Neural crest cell (in vitro differentiated cells): ENCODE data around the gene CWC22. TPM values are rescaled to one million over a fixed set of nuclear protein-coding genes. Genes with fewer than 3 reads are reported as not detected.

Experiments
- DNase-seq: peaks from one replicate; pipeline ENCODE4 v3.0.0; 2021; ENCODE audit warnings: low read depth, mixed read lengths, low spot score
- H3K27ac Mint-ChIP-seq: one replicate; pipeline ENCODE4 v1.8.0; 2021; ENCODE audit warnings: mild to moderate bottlenecking, mixed read lengths; ENCODE audit not compliant: unreplicated experiment
- H3K27me3 Mint-ChIP-seq: 2 replicates; pipeline ENCODE4 v1.8.0; 2021; ENCODE audit warnings: low read depth, mild to moderate bottlenecking, mixed read lengths
- H3K36me3 Mint-ChIP-seq: 2 replicates; pipeline ENCODE4 v1.8.0; 2021; ENCODE audit warnings: low read depth, mild to moderate bottlenecking, mixed read lengths
- H3K4me1 Mint-ChIP-seq: 2 replicates; pipeline ENCODE4 v1.8.0; 2021; ENCODE audit warnings: mixed read lengths
- H3K4me3 Mint-ChIP-seq: one replicate; pipeline ENCODE4 v1.8.0; 2021; ENCODE audit warnings: mild to moderate bottlenecking, mixed read lengths
- H3K9me3 Mint-ChIP-seq: 2 replicates; pipeline ENCODE4 v1.8.0; 2021; ENCODE audit warnings: mixed read lengths
- total RNA-seq: library from RNA; stranded (reverse); gene quantifications from 2 replicates; pipeline ENCODE4 v1.2.1, GENCODE V29; 2021
- TF ChIP-seq, protein P1 (sequence below): fragments of 200-600 bp; sonication (generic); conservative IDR thresholded peaks from 2 replicates; pipeline ENCODE4 v1.5.0; 2021; ENCODE audit warnings: antibody characterized with exemption, mild to moderate bottlenecking

The CWC22 gene
- total RNA-seq, 1 donor from 2014 or later, result 25.8 TPM

DNA sequence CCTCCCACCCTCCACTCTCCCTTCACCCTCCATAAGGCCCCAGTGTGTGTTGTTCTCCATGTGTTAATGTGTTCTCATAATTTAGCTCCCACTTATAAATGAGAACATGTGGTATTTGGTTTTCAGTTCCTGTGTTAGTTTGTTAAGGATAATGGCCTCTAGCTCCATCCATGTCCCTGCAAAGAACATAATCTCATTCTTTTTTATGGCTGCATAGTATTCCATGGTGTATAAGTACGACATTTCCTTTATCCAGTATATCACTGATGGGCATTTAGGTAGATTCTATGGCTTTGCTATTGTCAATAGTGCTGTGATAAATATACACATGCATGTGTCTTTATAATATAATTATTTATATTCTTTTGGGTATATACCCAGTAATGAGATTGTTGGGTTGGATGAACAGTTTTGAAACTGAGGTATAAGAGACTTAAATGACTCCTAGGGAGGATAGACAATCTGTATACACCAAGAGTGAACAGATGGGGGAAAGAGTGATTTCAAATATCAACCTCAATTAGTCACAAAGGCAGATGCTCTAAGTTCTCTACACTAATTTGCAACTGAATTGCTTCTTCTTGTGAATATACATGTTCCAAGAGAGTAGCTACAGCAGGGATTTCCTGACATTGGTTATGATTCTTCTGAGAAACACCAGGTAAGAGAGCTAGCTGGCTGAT, 23.7 kb downstream of the CWC22 start:
- TF ChIP-seq, protein P1, sequence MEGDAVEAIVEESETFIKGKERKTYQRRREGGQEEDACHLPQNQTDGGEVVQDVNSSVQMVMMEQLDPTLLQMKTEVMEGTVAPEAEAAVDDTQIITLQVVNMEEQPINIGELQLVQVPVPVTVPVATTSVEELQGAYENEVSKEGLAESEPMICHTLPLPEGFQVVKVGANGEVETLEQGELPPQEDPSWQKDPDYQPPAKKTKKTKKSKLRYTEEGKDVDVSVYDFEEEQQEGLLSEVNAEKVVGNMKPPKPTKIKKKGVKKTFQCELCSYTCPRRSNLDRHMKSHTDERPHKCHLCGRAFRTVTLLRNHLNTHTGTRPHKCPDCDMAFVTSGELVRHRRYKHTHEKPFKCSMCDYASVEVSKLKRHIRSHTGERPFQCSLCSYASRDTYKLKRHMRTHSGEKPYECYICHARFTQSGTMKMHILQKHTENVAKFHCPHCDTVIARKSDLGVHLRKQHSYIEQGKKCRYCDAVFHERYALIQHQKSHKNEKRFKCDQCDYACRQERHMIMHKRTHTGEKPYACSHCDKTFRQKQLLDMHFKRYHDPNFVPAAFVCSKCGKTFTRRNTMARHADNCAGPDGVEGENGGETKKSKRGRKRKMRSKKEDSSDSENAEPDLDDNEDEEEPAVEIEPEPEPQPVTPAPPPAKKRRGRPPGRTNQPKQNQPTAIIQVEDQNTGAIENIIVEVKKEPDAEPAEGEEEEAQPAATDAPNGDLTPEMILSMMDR, result no peak
- no peaks in the 10 kb centered on the region for H3K9me3 Mint-ChIP-seq
- DNase-seq, result no peak
- peaks cover 6% of the 10 kb centered on the region for H3K4me1 Mint-ChIP-seq
- no peak overlapping the region for H3K4me3 Mint-ChIP-seq
- H3K27ac Mint-ChIP-seq, result no peak overlapping the region
- peaks cover 36% of the 10 kb centered on the region for H3K36me3 Mint-ChIP-seq
- H3K27me3 Mint-ChIP-seq, result no peaks in the 10 kb centered on the region

DNA sequence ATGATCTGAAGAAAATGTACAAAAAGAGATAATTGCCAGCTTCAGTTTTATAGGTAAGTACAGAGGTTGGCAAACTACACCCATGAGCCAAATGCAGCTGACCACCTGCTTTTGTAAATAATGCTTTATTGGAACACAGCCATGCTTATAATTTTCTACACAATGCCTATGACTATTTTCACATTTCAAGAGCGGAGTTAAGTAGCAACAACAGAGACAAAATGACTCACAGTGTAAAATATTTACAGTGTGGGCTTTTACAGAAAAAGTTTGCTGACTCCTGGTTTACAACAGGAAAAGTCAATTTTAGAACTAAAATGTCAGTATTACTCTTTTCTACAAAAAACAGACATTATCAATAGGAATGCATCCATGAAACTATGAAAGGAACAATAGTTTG, 26.0 kb downstream of the CWC22 start:
- no peak overlapping the region for H3K4me3 Mint-ChIP-seq
- peaks cover 6% of the 10 kb centered on the region for H3K4me1 Mint-ChIP-seq
- TF ChIP-seq, protein P1, result no peak
- no peaks in the 10 kb centered on the region for H3K27me3 Mint-ChIP-seq
- H3K27ac Mint-ChIP-seq, result no peak overlapping the region
- peaks cover 47% of the 10 kb centered on the region for H3K36me3 Mint-ChIP-seq
- no peak for DNase-seq
- H3K9me3 Mint-ChIP-seq, result no peaks in the 10 kb centered on the region

DNA sequence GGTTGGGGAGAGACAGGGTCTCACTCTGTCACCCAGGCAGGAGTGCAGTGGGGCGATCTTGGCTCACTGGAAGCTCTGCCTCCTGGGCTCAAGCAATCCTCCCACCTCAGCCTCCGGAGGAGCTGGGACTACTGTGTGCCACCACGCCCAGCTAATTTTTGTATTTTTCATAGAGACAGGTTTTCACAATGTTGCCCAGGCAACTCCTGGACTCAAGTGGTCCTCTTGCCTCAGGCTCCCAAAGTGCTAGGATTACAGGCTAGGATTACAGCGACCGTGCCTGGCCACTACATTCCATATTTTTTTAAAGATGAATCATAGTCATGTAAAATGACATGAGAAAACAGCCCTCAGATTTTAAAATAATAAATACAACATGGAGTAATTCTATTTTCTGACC, 32.3 kb downstream of the CWC22 start:
- TF ChIP-seq, protein P1, result no peak
- Mint-ChIP-seq H3K4me1 (no peaks in the 10 kb centered on the region), H3K27ac (no peak overlapping the region), H3K27me3 (no peaks in the 10 kb centered on the region), H3K9me3 (no peaks in the 10 kb centered on the region), H3K36me3 (peaks cover 36% of the 10 kb centered on the region), H3K4me3 (no peak overlapping the region)
- no peak for DNase-seq

DNA sequence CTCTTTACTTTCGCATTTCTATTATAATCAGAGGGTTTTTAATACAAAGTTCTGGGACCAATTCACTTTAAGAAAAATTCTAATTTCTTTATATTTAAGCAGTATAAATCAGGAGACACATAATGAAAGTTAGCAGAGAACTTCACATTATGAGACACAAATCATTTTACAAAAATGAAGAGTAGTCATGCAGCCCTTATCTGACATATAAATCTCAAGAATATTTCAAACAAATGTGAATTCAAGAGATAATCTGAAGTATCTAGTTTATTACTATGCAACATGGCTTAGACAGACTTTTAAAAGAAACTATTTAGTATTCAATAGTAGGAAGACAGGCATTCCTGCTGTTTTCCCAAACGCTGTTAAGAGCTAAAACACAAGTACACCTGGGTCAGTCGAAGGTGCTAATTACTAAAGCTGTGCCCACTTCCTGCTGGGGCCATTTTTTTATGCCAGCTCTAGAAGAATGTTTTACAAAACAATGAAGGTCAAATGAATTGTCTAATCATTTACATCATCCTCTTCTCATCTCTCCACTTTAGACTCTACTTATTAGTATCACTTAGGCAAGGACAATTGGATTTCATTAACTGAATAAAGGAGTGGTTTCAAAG, 40.2 kb downstream of the CWC22 start:
- H3K36me3 Mint-ChIP-seq, result peaks cover 24% of the 10 kb centered on the region
- H3K4me3 Mint-ChIP-seq, result no peak overlapping the region
- no peak overlapping the region for H3K27ac Mint-ChIP-seq
- H3K27me3 Mint-ChIP-seq, result no peaks in the 10 kb centered on the region
- no peaks in the 10 kb centered on the region for H3K4me1 Mint-ChIP-seq
- TF ChIP-seq, protein P1, result no peak
- H3K9me3 Mint-ChIP-seq, result no peaks in the 10 kb centered on the region
- no peak for DNase-seq

DNA sequence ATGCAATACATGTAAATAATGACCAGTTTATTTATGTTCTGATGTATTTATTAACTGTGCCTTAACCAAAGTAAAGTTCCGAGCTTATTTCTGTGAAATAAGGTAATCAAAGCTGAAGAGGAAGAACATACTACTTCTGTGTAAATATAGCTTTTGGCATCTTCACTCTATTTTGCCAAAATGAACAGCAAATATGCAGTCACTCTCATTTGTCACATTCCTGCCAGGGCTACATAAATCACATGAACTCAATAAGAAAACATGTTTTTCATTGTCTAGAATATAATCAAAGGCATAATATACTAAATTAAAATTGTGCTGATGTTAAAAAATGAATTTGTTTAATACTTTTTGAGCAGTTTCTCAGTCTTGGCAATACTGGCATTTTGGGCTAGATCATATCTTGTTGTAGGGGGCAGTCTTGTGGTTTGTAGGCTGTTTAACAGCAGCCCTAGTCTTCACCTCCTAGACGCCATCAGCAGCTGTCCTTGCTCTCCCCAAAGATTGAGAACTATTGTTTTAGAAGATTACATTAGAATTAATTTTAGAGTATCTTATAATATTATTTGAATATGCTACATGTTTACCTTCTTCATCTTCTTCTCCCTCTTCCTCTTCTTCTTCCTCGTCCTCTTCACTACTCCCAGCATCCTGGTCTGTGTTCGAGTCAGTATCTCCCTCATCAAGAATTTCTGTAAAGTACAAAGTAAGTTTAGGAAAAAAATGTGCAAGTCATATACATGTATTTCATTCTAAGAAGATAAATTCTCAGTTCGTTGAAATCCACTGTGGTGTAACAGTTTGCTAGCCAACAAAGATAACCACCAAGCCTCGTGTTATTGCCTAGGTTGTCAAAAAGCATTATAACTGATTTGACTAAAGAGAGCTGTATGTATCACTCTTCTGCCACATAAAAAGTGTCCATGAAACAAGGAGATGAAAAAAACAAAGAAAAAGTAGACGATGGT, 41.5 kb downstream of the CWC22 start:
- DNase-seq, result no peak
- TF ChIP-seq, protein P1, result no peak
- Mint-ChIP-seq H3K9me3 (no peaks in the 10 kb centered on the region), H3K27ac (no peak overlapping the region), H3K4me1 (no peaks in the 10 kb centered on the region), H3K27me3 (no peaks in the 10 kb centered on the region), H3K36me3 (peaks cover 24% of the 10 kb centered on the region), H3K4me3 (no peak overlapping the region)
